ENCODE results near the gene SRGAP1.

DNA sequence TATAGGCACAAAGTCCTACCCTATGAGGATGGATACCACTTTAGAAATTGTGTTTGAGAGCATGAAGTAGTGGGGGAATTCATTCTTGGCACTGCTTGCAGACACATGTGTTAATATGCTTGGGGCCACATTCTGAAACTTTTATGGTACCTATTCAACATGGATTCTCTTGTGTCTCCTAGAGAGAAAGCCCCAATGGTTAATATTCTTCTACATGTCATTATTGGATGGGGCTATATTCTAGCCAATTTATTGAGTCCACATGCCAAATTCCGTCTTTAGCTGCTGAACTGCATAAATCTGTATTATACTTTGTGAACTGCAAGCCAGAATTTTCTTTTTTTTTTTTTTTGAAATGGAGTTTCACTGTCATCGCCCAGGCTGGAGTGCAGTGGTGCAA is 237.6 kb downstream of the SRGAP1 start:
- TF ChIP-seq, protein P1, sequence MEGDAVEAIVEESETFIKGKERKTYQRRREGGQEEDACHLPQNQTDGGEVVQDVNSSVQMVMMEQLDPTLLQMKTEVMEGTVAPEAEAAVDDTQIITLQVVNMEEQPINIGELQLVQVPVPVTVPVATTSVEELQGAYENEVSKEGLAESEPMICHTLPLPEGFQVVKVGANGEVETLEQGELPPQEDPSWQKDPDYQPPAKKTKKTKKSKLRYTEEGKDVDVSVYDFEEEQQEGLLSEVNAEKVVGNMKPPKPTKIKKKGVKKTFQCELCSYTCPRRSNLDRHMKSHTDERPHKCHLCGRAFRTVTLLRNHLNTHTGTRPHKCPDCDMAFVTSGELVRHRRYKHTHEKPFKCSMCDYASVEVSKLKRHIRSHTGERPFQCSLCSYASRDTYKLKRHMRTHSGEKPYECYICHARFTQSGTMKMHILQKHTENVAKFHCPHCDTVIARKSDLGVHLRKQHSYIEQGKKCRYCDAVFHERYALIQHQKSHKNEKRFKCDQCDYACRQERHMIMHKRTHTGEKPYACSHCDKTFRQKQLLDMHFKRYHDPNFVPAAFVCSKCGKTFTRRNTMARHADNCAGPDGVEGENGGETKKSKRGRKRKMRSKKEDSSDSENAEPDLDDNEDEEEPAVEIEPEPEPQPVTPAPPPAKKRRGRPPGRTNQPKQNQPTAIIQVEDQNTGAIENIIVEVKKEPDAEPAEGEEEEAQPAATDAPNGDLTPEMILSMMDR (IDR thresholded peaks at IDR 0.05): no peak
- no peak for TF ChIP-seq EP300 (IDR thresholded peaks at IDR 0.05)
- TF ChIP-seq POLR2A (IDR thresholded peaks at IDR 0.05): no peak

All from upper lobe of left lung (tissue), 4 donors.